ENCODE measurements around the gene SMAD6.

SMAD6 gene

DNA sequence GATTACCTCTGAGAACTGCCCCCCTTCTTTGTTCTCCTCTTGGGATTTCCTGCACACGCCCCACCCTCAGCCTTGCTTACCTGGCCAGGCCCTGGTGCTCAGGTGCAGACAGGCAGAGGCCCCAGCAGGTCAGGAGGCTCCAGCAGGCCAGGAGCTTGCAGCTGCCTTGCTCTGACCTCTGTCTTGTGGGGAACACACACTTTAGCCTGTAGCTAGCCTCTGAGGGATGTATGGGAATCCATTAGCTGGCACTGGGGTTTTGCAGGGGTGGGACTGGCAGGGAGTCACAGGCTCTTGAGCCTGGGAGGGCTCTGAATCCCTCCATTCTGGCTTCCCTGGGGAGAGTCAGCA is 2.7 kb downstream of the SMAD6 start:
- peak overlapping the region; percentile 36 for H3K27ac ChIP-seq (ENCODE audit: low read length)
- H3K9me3 ChIP-seq (ENCODE audit: control insufficient read depth in 1 of 2, low read length in 2 of 2): no peaks in the 10 kb centered on the region
- no peaks in the 10 kb centered on the region for H3K36me3 ChIP-seq (ENCODE audit: control insufficient read depth in 1 of 2, insufficient read depth in 2 of 2, low read length in 2 of 2)
- no peaks in the 10 kb centered on the region for H3K27me3 ChIP-seq (ENCODE audit: low read depth, low read length)
- H3K4me3 ChIP-seq (ENCODE audit: low read depth in 1 of 2, low read length in 2 of 2): peak overlapping the region; percentile 64 to 92
- H3K4me1 ChIP-seq (ENCODE audit: control insufficient read depth in 1 of 2, insufficient read depth in 2 of 2, low read length in 2 of 2): peaks cover 24 to 48% of the 10 kb centered on the region in 2 donors

DNA sequence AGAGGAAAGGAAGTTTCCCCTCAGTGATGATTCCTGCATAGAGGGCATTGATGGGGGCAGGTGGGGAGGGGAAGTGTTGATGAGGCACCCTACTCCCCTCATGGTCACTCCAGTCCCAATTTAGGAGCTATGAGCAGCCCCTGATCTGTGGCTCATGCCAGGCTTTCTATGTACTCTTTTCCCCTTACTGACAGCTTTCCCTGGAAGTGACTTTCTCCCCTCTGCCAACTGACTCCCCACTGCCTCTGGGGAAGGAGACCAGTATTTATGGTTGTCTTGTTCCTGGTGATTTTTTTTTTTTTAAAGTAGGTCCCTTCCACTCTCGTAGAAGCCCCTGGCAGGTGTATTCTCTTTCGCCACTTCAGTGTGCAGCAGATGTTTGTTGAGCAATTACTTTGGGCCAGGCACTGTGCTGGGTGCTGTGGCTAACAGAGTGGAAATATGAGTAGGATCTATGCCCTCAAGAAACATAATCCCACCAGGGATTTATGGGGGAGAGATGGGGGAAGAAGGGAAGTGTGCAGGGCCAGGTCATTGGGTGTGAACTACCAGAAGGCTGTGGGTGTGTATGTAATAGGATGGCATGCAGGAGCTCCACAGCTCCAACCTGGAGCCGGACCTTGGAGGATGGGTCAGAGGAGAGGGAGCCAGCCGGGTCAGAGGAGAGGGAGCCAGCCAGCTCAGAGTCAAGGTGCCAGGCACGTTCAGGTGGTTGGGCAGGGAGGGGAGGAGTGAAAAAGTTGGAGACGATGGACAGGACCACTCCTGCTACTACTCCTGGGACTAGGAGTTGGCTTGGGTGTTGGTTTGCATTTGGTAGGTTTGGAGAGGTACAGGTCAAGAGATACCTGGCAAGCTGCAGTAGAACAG is 3.5 kb downstream of the SMAD6 start:
- Histone ChIP-seq H3K36me3 (ENCODE audit: control insufficient read depth in 1 of 2, insufficient read depth in 2 of 2, low read length in 2 of 2) (no peaks in the 10 kb centered on the region), H3K27ac (ENCODE audit: low read length) (no peak overlapping the region), H3K4me1 (ENCODE audit: control insufficient read depth in 1 of 2, insufficient read depth in 2 of 2, low read length in 2 of 2) (peaks cover 22 to 48% of the 10 kb centered on the region in 2 donors), H3K4me3 (ENCODE audit: low read depth in 1 of 2, low read length in 2 of 2) (peak overlapping the region; percentile 64 to 92), H3K27me3 (ENCODE audit: low read depth, low read length) (no peaks in the 10 kb centered on the region), H3K9me3 (ENCODE audit: control insufficient read depth in 1 of 2, low read length in 2 of 2) (no peaks in the 10 kb centered on the region)

DNA sequence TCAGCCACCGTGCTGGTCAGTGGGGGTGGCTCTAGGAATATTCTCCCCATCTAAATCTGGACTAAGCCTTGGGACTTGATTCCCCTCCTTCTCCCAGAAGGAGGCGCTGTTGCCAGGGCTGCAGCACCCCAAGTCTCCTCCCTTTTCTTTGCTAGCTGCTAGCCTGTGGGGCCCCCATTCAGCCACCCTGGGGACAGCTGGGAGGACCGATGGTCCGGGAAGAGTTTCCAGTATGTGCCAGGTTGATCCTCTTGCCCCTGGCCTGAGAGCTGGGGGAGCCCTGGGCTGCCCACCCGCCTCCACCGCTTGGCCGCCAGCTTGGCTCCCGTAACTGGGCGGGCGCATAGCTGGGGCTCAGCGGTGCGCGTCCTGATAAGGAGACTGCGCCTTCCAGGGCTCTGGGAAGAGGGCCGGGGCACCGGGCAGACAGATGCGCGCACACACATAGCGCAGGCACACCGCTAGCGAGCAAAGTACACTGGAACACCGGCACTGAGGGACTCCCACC is 4.2 kb downstream of the SMAD6 start:
- H3K4me3 ChIP-seq (ENCODE audit: low read depth in 1 of 2, low read length in 2 of 2): peak overlapping the region; percentile 46 to 92
- no peaks in the 10 kb centered on the region for H3K27me3 ChIP-seq (ENCODE audit: low read depth, low read length)
- H3K36me3 ChIP-seq (ENCODE audit: control insufficient read depth in 1 of 2, insufficient read depth in 2 of 2, low read length in 2 of 2): no peaks in the 10 kb centered on the region
- peak overlapping the region; percentile 29 for H3K27ac ChIP-seq (ENCODE audit: low read length)
- H3K4me1 ChIP-seq (ENCODE audit: control insufficient read depth in 1 of 2, insufficient read depth in 2 of 2, low read length in 2 of 2): peaks cover 25 to 52% of the 10 kb centered on the region in 2 donors
- no peaks in the 10 kb centered on the region for H3K9me3 ChIP-seq (ENCODE audit: control insufficient read depth in 1 of 2, low read length in 2 of 2)

DNA sequence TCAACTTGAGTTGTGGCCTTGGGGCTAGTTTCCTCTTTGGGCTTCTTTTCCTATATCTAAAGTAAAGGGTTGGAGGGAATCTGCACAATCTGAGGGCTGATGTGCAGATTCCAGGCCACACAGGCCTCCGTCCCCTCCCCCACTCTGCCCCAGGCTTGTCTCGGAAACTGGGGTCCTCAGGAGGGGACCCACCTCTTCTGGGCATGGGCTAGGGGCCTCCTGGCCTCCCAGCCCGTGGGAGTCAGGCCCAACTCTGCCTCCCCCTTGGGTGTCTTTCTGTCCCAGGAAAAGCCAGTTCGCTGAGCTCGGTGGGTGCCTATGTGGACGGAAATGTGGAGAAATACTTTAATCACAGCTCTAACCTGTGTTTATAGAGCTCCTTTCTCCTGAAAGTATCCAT is 4.8 kb downstream of the SMAD6 start:
- Histone ChIP-seq H3K27ac (ENCODE audit: low read length) (peak overlapping the region; percentile 29), H3K9me3 (ENCODE audit: control insufficient read depth in 1 of 2, low read length in 2 of 2) (no peaks in the 10 kb centered on the region), H3K4me1 (ENCODE audit: control insufficient read depth in 1 of 2, insufficient read depth in 2 of 2, low read length in 2 of 2) (peaks cover 25 to 58% of the 10 kb centered on the region in 2 donors), H3K36me3 (ENCODE audit: control insufficient read depth in 1 of 2, insufficient read depth in 2 of 2, low read length in 2 of 2) (no peaks in the 10 kb centered on the region), H3K4me3 (ENCODE audit: low read depth in 1 of 2, low read length in 2 of 2) (peak overlapping the region in 1 of 2 donors; percentile 92), H3K27me3 (ENCODE audit: low read depth, low read length) (no peaks in the 10 kb centered on the region)

DNA sequence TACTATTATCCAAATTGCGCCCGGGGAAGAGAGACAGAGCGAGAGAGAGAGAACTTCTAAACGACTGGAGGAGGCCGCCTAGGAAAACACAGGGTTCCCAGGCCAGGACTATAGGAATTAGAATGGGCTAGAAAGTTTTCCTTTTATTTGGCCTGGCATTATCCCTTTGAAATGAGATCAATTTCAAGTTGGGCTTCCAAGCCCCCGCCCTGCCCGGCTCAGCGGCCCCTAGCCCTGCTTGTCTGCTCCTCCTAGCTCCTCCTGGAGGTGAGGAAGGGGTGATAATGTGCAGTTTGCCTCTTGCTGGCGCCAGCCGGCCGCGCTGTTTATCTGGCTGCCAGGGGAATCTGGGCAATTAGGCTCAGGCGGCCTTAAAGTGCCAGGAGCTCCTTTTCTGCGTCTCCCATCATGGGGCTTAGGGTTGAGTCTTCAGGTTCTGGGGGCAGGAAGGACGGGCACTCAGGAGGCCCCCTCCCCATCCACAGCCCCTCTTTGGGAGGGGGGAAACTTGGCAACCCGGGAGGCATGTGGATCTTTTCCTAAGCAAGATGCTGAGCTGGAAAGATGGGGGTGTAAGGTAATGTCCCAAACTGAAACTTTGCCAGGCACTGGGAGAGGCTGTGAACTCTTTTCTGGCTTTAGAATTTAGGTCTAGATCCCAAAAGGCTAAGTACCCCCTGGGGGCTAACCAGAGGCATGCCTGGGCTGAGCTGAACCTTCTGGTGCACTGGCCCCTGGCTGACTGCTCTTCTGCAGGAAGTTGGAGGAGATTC is 5.5 kb downstream of the SMAD6 start:
- Histone ChIP-seq H3K36me3 (ENCODE audit: control insufficient read depth in 1 of 2, insufficient read depth in 2 of 2, low read length in 2 of 2) (no peaks in the 10 kb centered on the region), H3K27ac (ENCODE audit: low read length) (peak overlapping the region; percentile 29), H3K4me1 (ENCODE audit: control insufficient read depth in 1 of 2, insufficient read depth in 2 of 2, low read length in 2 of 2) (peaks cover 25 to 57% of the 10 kb centered on the region in 2 donors)

DNA sequence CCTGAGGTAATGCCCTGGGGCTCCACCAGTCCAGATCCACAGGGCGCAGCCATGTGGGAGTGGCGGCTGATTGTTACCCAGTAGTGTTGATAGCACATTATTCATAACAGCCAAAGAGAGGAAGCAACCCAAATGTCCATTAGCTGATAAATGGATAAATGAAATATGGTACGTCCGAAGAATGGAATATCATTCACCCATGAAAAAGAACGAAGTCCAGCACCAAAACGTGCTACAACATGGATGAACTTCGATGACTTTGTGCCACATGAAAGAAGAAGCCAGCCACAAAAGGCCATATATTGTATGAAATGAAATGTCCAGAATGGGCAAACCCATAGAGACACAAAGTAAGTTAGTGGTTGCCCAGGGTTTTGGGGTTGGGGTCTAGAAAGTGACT is 6.4 kb downstream of the SMAD6 start:
- no peak overlapping the region for H3K4me3 ChIP-seq (ENCODE audit: low read depth in 1 of 2, low read length in 2 of 2)
- no peak overlapping the region for H3K27ac ChIP-seq (ENCODE audit: low read length)
- H3K36me3 ChIP-seq (ENCODE audit: control insufficient read depth in 1 of 2, insufficient read depth in 2 of 2, low read length in 2 of 2): no peaks in the 10 kb centered on the region
- H3K9me3 ChIP-seq (ENCODE audit: control insufficient read depth in 1 of 2, low read length in 2 of 2): no peaks in the 10 kb centered on the region
- H3K27me3 ChIP-seq (ENCODE audit: low read depth, low read length): no peaks in the 10 kb centered on the region
- peaks cover 25 to 51% of the 10 kb centered on the region in 2 donors for H3K4me1 ChIP-seq (ENCODE audit: control insufficient read depth in 1 of 2, insufficient read depth in 2 of 2, low read length in 2 of 2)

More for the DNA sequence above, 5.5 kb downstream of the SMAD6 start:
- Histone ChIP-seq H3K9me3 (ENCODE audit: control insufficient read depth in 1 of 2, low read length in 2 of 2) (no peaks in the 10 kb centered on the region), H3K27me3 (ENCODE audit: low read depth, low read length) (no peaks in the 10 kb centered on the region), H3K4me3 (ENCODE audit: low read depth in 1 of 2, low read length in 2 of 2) (peak overlapping the region in 1 of 2 donors; percentile 92)

DNA sequence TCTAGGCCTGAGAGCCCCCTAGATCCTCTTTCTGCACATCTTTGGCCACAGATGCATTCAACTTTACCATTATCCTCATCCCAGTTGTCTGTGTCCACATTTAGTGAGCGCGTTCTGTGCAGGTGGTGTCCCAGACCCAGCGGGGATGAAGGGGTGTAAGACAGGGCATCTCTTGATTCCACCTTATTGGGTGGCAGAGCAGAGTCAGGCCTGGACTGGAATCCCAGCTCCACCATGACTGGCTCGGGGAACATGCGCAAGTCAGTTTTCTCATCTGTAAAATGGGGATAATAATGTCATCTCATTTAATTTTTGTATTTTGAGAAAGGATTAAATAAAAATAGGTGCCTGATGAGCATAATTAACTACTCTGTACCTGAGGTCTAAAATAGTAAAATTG is 7.8 kb downstream of the SMAD6 start:
- no peak overlapping the region for H3K4me3 ChIP-seq (ENCODE audit: low read depth in 1 of 2, low read length in 2 of 2)
- no peak overlapping the region for H3K27ac ChIP-seq (ENCODE audit: low read length)

DNA sequence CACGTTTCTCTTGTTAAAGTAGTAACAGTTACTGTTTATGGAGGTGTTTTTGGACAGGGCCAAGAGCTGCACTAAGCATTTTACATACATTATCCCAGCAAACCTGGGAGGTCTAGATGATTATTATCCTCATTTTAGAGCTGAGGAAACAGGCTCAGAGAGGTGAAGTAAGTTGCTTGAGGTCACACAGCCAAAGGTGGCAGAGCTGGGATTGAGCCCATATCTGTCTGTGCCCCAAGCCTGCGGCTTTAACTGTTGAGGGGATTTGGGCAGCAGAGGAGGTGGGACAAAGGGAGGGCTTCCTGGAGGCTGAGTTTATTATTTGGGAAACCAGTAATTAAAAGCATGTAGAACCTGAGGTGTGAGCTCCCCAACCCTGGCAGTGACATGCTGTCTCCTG is 9.2 kb downstream of the SMAD6 start:
- peaks cover 12 to 43% of the 10 kb centered on the region in 2 donors for H3K4me1 ChIP-seq (ENCODE audit: control insufficient read depth in 1 of 2, insufficient read depth in 2 of 2, low read length in 2 of 2)
- no peak overlapping the region for H3K27ac ChIP-seq (ENCODE audit: low read length)
- no peaks in the 10 kb centered on the region for H3K27me3 ChIP-seq (ENCODE audit: low read depth, low read length)
- H3K9me3 ChIP-seq (ENCODE audit: control insufficient read depth in 1 of 2, low read length in 2 of 2): no peaks in the 10 kb centered on the region
- H3K36me3 ChIP-seq (ENCODE audit: control insufficient read depth in 1 of 2, insufficient read depth in 2 of 2, low read length in 2 of 2): no peaks in the 10 kb centered on the region
- H3K4me3 ChIP-seq (ENCODE audit: low read depth in 1 of 2, low read length in 2 of 2): no peak overlapping the region

More for the DNA sequence above, 7.8 kb downstream of the SMAD6 start:
- no peaks in the 10 kb centered on the region for H3K27me3 ChIP-seq (ENCODE audit: low read depth, low read length)
- H3K4me1 ChIP-seq (ENCODE audit: control insufficient read depth in 1 of 2, insufficient read depth in 2 of 2, low read length in 2 of 2): peaks cover 21 to 40% of the 10 kb centered on the region in 2 donors
- H3K9me3 ChIP-seq (ENCODE audit: control insufficient read depth in 1 of 2, low read length in 2 of 2): no peaks in the 10 kb centered on the region
- no peaks in the 10 kb centered on the region for H3K36me3 ChIP-seq (ENCODE audit: control insufficient read depth in 1 of 2, insufficient read depth in 2 of 2, low read length in 2 of 2)

DNA sequence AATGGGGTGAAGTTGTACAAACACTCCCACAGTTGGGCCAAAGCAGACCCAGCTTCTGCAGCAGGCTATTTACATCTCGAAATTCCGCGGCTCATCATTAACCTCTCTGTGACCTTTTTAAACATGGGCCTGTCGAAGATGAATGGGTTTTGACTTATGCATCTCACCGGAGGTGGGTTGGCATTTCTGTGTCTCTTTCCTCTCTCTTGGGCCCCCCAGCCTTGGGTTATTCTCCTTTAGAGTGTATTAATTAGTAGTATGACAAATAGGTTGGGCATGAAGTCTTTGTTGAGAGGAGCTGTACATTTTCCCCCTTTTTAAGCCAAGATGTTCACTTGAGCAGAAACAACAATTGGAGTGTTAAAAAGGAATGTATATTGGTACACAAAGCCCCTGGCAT is 9.8 kb downstream of the SMAD6 start:
- Histone ChIP-seq H3K27ac (ENCODE audit: low read length) (no peak overlapping the region), H3K9me3 (ENCODE audit: control insufficient read depth in 1 of 2, low read length in 2 of 2) (no peaks in the 10 kb centered on the region), H3K27me3 (ENCODE audit: low read depth, low read length) (no peaks in the 10 kb centered on the region), H3K4me1 (ENCODE audit: control insufficient read depth in 1 of 2, insufficient read depth in 2 of 2, low read length in 2 of 2) (peaks cover 9 to 37% of the 10 kb centered on the region in 2 donors), H3K36me3 (ENCODE audit: control insufficient read depth in 1 of 2, insufficient read depth in 2 of 2, low read length in 2 of 2) (peaks cover 0 to 6% of the 10 kb centered on the region in 2 donors), H3K4me3 (ENCODE audit: low read depth in 1 of 2, low read length in 2 of 2) (no peak overlapping the region)

DNA sequence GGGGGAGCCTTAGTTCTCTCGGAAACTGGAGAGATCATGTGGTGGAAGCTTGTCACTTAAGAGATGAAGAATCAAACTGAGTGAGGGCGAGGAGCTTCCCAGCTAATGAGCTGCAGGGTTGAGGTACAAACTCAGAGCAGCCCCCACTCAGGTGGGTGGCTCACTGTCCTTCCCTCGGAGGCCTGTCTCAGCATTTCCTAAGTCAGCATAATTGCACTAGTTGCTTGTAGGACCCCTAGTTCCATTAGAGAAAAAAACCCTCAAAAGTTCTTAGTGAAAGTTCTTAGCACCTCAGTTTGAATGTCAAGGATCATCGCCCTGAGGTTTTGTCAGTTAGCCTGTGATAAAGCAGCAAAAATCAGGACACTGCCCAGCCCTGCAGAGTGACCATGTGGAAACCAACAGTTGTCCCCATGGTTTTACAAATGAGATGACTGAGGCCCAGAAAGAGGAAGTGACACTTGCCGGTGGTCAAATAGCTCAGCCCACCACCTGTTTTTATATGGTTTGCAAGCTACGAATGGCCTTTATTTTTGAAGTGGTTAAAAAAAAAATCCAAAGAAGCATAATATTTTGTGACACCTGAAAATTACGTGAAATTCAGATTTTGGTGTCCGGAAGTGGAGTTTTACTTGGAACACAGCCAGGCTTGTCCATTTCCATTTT is 11.9 kb downstream of the SMAD6 start:
- Histone ChIP-seq H3K4me3 (ENCODE audit: low read depth in 1 of 2, low read length in 2 of 2) (no peak overlapping the region), H3K9me3 (ENCODE audit: control insufficient read depth in 1 of 2, low read length in 2 of 2) (no peaks in the 10 kb centered on the region), H3K27me3 (ENCODE audit: low read depth, low read length) (no peaks in the 10 kb centered on the region), H3K4me1 (ENCODE audit: control insufficient read depth in 1 of 2, insufficient read depth in 2 of 2, low read length in 2 of 2) (peaks cover 9 to 25% of the 10 kb centered on the region in 2 donors), H3K36me3 (ENCODE audit: control insufficient read depth in 1 of 2, insufficient read depth in 2 of 2, low read length in 2 of 2) (peaks cover 0 to 10% of the 10 kb centered on the region in 2 donors), H3K27ac (ENCODE audit: low read length) (no peak overlapping the region)

DNA sequence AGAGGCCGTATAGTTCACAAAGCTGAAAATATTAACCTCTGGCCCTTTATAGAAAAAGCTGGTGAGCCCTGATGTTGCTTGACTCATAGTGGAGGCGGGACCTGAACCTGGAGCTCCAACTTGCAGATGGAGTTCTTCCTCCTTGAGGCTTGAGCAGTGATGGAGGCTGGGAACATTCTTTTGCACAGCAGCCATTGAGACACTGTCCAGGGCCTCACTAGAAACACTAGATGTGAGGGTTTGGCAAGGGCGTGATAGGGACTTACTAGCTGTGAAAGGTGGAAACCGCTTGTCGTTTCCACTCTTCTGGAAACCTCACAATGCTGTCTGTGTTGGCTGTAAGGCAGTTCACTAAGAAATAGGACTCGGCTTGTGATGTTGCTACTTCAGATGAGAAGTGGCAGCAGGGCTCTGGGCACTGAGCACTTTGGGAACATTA is 12.5 kb downstream of the SMAD6 start:
- H3K4me1 ChIP-seq (ENCODE audit: control insufficient read depth in 1 of 2, insufficient read depth in 2 of 2, low read length in 2 of 2): peaks cover 9 to 25% of the 10 kb centered on the region in 2 donors

More for the DNA sequence above, 12.5 kb downstream of the SMAD6 start:
- Histone ChIP-seq H3K4me3 (ENCODE audit: low read depth in 1 of 2, low read length in 2 of 2) (no peak overlapping the region), H3K36me3 (ENCODE audit: control insufficient read depth in 1 of 2, insufficient read depth in 2 of 2, low read length in 2 of 2) (peaks cover 0 to 10% of the 10 kb centered on the region in 2 donors), H3K27ac (ENCODE audit: low read length) (no peak overlapping the region), H3K9me3 (ENCODE audit: control insufficient read depth in 1 of 2, low read length in 2 of 2) (no peaks in the 10 kb centered on the region), H3K27me3 (ENCODE audit: low read depth, low read length) (no peaks in the 10 kb centered on the region)
